Common myeloid progenitor, CD34-positive (primary cell): ENCODE results near the gene MGLL.

ENCODE experiments used
- CTCF ChIA-PET: fragments of 350-600 bp; sonication (Branson Sonifier 250); formaldehyde crosslinking; loops from one replicate; lab custom pipeline; 2021; ENCODE audit warnings: antibody characterized with exemption; lab: Charles Lee
- POLR2A ChIA-PET: fragments of 350-600 bp; sonication (Branson Sonifier 250); formaldehyde crosslinking; loops from one replicate; lab custom pipeline; 2021; ENCODE audit warnings: antibody characterized with exemption; lab: Charles Lee
- DNase-seq, 3 donors: peaks; one replicate each; pipeline versions ENCODE4 v3.0.0 to v3.0.0-alpha.2; 2013
- H3K27ac ChIP-seq, 2 experiments: 1 replicate in 1 of 2; 2 replicates in 1 of 2; pipeline ENCODE4 v1.7.0; 2013; ENCODE audit warnings: inconsistent platforms in 2 of 2, low read length in 2 of 2, mild to moderate bottlenecking in 2 of 2, low read depth in 1 of 2, moderate library complexity in 1 of 2; ENCODE audit not compliant: severe bottlenecking in 2 of 2, insufficient read depth in 1 of 2, poor library complexity in 1 of 2
- H3K27me3 ChIP-seq, 5 experiments: replicated peaks in 2 of 5; 1 replicate in 3 of 5; 2 replicates in 2 of 5; pipeline versions ENCODE4 v1.6.1 to v1.7.0; 2013; ENCODE audit warnings: low read length in 4 of 5, mild to moderate bottlenecking in 2 of 5, moderate library complexity in 2 of 5, inconsistent platforms in 1 of 5; ENCODE audit not compliant: insufficient read depth in 5 of 5, control insufficient read depth in 4 of 5
- H3K36me3 ChIP-seq, 4 experiments: 1 replicate in 2 of 4; 2 replicates in 2 of 4; pipeline versions ENCODE4 v1.6.1 to v1.7.0; 2013; ENCODE audit warnings: low read length in 3 of 4, control low read depth in 1 of 4, mild to moderate bottlenecking in 1 of 4; ENCODE audit not compliant: control insufficient read depth in 4 of 4, insufficient read depth in 4 of 4
- H3K4me1 ChIP-seq, 4 experiments: 1 replicate in 3 of 4; 2 replicates in 1 of 4; pipeline versions ENCODE4 v1.6.1 to v1.7.1; 2013; ENCODE audit warnings: low read length in 3 of 4, mild to moderate bottlenecking in 3 of 4, control low read depth in 1 of 4, inconsistent platforms in 1 of 4, moderate library complexity in 1 of 4; ENCODE audit not compliant: control insufficient read depth in 4 of 4, insufficient read depth in 4 of 4; ENCODE audit errors: control extremely low read depth in 1 of 4
- H3K4me3 ChIP-seq, 7 experiments: 1 replicate in 4 of 7; 2 replicates in 3 of 7; pipeline versions ENCODE4 v1.5.1 to v1.7.0; 2013; ENCODE audit warnings: mild to moderate bottlenecking in 7 of 7, low read length in 6 of 7, moderate library complexity in 6 of 7, inconsistent platforms in 2 of 7, low read depth in 2 of 7, control low read depth in 1 of 7; ENCODE audit not compliant: insufficient read depth in 4 of 7, control insufficient read depth in 1 of 7; ENCODE audit errors: extremely low read depth in 1 of 7
- H3K9me3 ChIP-seq, 5 experiments: 1 replicate in 4 of 5; 2 replicates in 1 of 5; pipeline versions ENCODE4 v1.6.1 to v1.7.1; 2013; ENCODE audit warnings: low read length in 4 of 5, mild to moderate bottlenecking in 2 of 5, inconsistent platforms in 1 of 5, low read depth in 1 of 5, moderate library complexity in 1 of 5; ENCODE audit not compliant: control insufficient read depth in 4 of 5, insufficient read depth in 2 of 5; ENCODE audit errors: control extremely low read depth in 1 of 5
- WGBS: methylation state at CpG from one replicate; pipeline ENCODE4 v1.1.5; 2013; ENCODE audit not compliant: insufficient coverage; 5-methylcytosine and 5-hydroxymethylcytosine counted together

Gene MGLL

DNA sequence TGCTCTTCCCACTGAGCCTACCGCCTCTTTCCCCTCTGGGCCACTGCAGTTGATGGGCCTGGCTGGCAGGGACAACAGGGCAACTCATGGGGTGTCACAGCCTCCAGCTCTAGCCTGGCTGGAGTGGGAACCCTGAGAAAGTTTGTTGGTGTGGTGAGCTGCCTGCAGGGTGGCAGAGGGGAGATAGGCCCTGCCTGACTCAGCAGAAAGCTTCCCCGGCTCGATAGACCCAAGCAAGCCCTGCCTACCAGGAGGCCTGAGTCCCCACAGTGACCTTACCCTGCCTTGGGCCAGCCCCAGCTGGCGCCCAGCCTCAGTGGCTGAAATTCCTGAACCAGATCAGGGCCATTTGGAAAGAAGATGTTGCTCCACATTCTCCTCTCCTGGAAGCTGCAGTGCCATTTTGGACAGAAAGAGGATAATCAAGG lies 120.2 kb downstream of the MGLL start:
- Histone ChIP-seq H3K9me3 (peaks cover 0 to 2% (median 0%) of the 10 kb centered on the region in 5 experiments), H3K36me3 (peaks cover 0 to 44% (median 19%) of the 10 kb centered on the region in 4 experiments), H3K27me3 (no peaks in the 10 kb centered on the region), H3K4me1 (peaks cover 0 to 22% (median 13%) of the 10 kb centered on the region in 4 experiments), H3K4me3 (no peak overlapping the region), H3K27ac (peak overlapping the region; percentile 15 to 19)
- CTCF ChIA-PET, result no interaction called here
- POLR2A ChIA-PET, result no interaction called here
- WGBS, result 44% methylated on average over 4 of the region's 4 CpGs
- DNase-seq, result peak; percentile 39 to 86 (median 78)

DNA sequence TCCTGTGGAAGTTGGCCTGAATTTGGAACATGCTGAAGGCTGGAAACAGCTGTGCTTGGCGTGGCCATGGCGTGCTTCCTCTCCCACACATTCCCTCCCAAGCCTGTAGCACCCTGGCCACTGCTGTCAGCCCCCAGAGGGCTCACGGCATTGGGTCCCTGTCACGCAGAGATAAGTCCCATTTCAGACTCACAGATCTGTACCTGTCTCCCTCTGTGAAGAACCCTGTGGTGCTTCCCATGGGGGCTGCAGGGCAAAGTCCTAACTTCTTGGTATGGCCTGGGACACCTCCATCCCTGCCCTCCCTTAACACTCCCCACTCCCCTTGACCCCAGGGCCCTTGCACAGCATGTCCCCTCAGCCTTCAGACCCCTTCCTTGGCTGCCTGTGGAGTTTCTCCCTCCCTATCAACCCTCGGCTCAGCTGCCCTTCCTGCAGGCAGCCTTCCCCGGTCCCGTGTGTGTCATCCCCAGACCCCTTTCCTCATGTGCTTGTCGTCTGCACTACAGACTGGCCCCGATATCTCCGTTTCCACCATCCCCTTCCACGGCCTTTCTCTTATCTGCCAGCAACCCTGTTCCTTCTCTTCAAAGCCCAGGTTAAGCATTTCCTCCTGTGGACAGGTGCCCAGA lies 120.9 kb downstream of the MGLL start:
- peaks cover 0 to 29% (median 20%) of the 10 kb centered on the region in 4 experiments for H3K4me1 ChIP-seq
- ChIA-PET POLR2A (no interaction called here), CTCF (interaction anchor here (1.7 kb wide), 1 partner anchor 50 kb away, joined by 6 read pairs; no protein-coding TSS in a partner anchor)
- H3K36me3 ChIP-seq, result peaks cover 0 to 38% (median 16%) of the 10 kb centered on the region in 4 experiments
- H3K4me3 ChIP-seq, result no peak overlapping the region
- DNase-seq, result no peak
- H3K9me3 ChIP-seq, result peaks cover 0 to 2% (median 0%) of the 10 kb centered on the region in 5 experiments
- WGBS, result 82% methylated on average over 11 of the region's 11 CpGs
- H3K27me3 ChIP-seq, result no peaks in the 10 kb centered on the region
- H3K27ac ChIP-seq, result peak overlapping the region; percentile 15 to 19

DNA sequence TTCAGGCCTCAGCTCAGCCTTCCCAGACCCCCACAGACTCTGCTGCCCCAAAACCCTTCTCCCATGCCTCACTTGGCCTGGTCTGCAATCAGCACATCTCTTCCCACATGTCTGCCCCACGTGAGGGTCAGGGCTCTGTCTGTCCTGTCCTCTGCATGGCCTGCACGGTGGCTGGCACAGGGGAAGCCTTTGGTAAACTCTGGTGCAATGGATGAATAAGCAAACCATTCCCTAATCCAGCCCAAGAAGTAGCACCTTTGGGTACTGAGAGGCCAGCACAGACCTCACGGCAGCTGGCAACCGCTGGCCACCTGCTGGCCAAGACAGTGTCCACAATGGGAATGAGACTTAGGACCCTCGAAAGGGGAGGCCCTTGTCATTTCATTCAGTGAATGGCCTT lies 121.9 kb downstream of the MGLL start:
- 100% methylated on average over 4 of the region's 5 CpGs for WGBS
- no peaks in the 10 kb centered on the region for H3K27me3 ChIP-seq
- H3K27ac ChIP-seq, result no peak overlapping the region
- DNase-seq, result no peak
- CTCF ChIA-PET, result interaction anchor here (0.9 to 1.7 kb wide), 2 partner anchors 33 to 49 kb away, joined by 3 to 6 read pairs; no protein-coding TSS in a partner anchor
- peaks cover 0 to 2% (median 0%) of the 10 kb centered on the region in 5 experiments for H3K9me3 ChIP-seq
- no peak overlapping the region for H3K4me3 ChIP-seq
- peaks cover 0 to 29% (median 20%) of the 10 kb centered on the region in 4 experiments for H3K4me1 ChIP-seq
- POLR2A ChIA-PET, result no interaction called here
- peaks cover 0 to 28% (median 8%) of the 10 kb centered on the region in 4 experiments for H3K36me3 ChIP-seq

- no peak overlapping the region for H3K4me3 ChIP-seq
- peaks cover 0 to 26% (median 10%) of the 10 kb centered on the region in 4 experiments for H3K36me3 ChIP-seq
- H3K27me3 ChIP-seq, result no peaks in the 10 kb centered on the region
- peaks cover 0 to 29% (median 20%) of the 10 kb centered on the region in 4 experiments for H3K4me1 ChIP-seq
- no peak for DNase-seq
- CTCF ChIA-PET, result interaction anchor here (1.0 to 1.7 kb wide), 2 partner anchors 32 to 48 kb away, joined by 3 to 6 read pairs; no protein-coding TSS in a partner anchor
- H3K9me3 ChIP-seq, result peaks cover 0 to 2% (median 0%) of the 10 kb centered on the region in 5 experiments
- H3K27ac ChIP-seq, result no peak overlapping the region
- POLR2A ChIA-PET, result no interaction called here
- 100% methylated on average over 5 of the region's 9 CpGs for WGBS
Observed at GRCh38 chr3:127699416-127700300, 122.7 kb downstream of the MGLL start.

- peaks cover 0 to 29% (median 20%) of the 10 kb centered on the region in 4 experiments for H3K4me1 ChIP-seq
- POLR2A ChIA-PET, result no interaction called here
- CTCF ChIA-PET, result interaction anchor here (0.6 to 1.0 kb wide), 2 partner anchors 24 to 33 kb away, joined by 3 read pairs; no protein-coding TSS in a partner anchor
- H3K4me3 ChIP-seq, result no peak overlapping the region
- H3K27ac ChIP-seq, result no peak overlapping the region
- H3K36me3 ChIP-seq, result peaks cover 2 to 28% (median 12%) of the 10 kb centered on the region in 4 experiments
- H3K27me3 ChIP-seq, result no peaks in the 10 kb centered on the region
- no peak for DNase-seq
- peaks cover 0 to 2% (median 0%) of the 10 kb centered on the region in 5 experiments for H3K9me3 ChIP-seq
- 100% methylated on average over 3 of the region's 6 CpGs for WGBS
Observed at GRCh38 chr3:127698691-127699415, 123.5 kb downstream of the MGLL start.

- ChIA-PET POLR2A (no interaction called here), CTCF (interaction anchor here (1.3 to 4.2 kb wide), 2 partner anchors 8 to 64 kb away, joined by 4 to 25 read pairs; no protein-coding TSS in a partner anchor)
- H3K27me3 ChIP-seq, result no peaks in the 10 kb centered on the region
- H3K4me3 ChIP-seq, result no peak overlapping the region
- WGBS, result 93% methylated on average over 3 of the region's 3 CpGs
- H3K9me3 ChIP-seq, result no peaks in the 10 kb centered on the region
- no peak overlapping the region for H3K27ac ChIP-seq
- peaks cover 0 to 29% (median 20%) of the 10 kb centered on the region in 4 experiments for H3K4me1 ChIP-seq
- peaks cover 2 to 28% (median 16%) of the 10 kb centered on the region in 4 experiments for H3K36me3 ChIP-seq
- no peak for DNase-seq
Observed at GRCh38 chr3:127698286-127698685, 124.0 kb downstream of the MGLL start.
